ENCODE measurements around the gene SEMA7A. TPM values are rescaled to one million over a fixed set of nuclear protein-coding genes. Genes with fewer than 3 reads are reported as not detected.

Gene SEMA7A
- total and polyA plus RNA-seq, 9 of the 15 experiments (the other 6 are each of a cell fraction or from before 2014, with no cell fraction given), result 0.04 to 8.2 (median 5.4) TPM; not detected in 1

GRCh38 chr15:74365598-74366445, 67.9 kb downstream of the SEMA7A start:
- Histone ChIP-seq H3K4me2 (ENCODE audit: insufficient read depth, low read length) (no peak overlapping the region), H3K27me3 (ENCODE audit: control insufficient read depth in 2 of 2, insufficient read depth in 2 of 2, low read length in 2 of 2) (peaks cover 14% of the 10 kb centered on the region in 2 experiments; a peak in 2 of 5 replicates), H3K27ac (ENCODE audit: extremely low read depth, low read depth, low read length) (no peak overlapping the region), H3K79me2 (ENCODE audit: control insufficient read depth, insufficient read depth, low read length) (no peaks in the 10 kb centered on the region), H3K36me3 (ENCODE audit: control insufficient read depth, insufficient read depth, low read length) (no peaks in the 10 kb centered on the region), H3K9me1 (ENCODE audit: control insufficient read depth, insufficient read depth, low read length) (no peaks in the 10 kb centered on the region), H4K20me1 (replicated peaks; ENCODE audit: control insufficient read depth, insufficient read depth, low read length) (no peaks in the 10 kb centered on the region), H3K4me3 (no peak overlapping the region), H3K4me1 (replicated peaks in 1 of 2; ENCODE audit: control insufficient read depth in 2 of 2, insufficient read depth in 2 of 2, low read length in 2 of 2) (peaks cover 14% of the 10 kb centered on the region in 2 experiments), H3K9me3 (replicated peaks; ENCODE audit: control insufficient read depth, insufficient read depth, low read depth, low read length) (no peaks in the 10 kb centered on the region), H3K9ac (ENCODE audit: insufficient read depth in 1 of 2, low read depth in 2 of 2, low read length in 2 of 2) (no peak overlapping the region), H2AFZ (ENCODE audit: low read depth, low read length) (no peak overlapping the region)
- DNase-seq (ENCODE audit: extremely low read depth in 1 of 4, low spot score in 3 of 4) (no peak), FAIRE-seq (no peak), ATAC-seq (no peak; the same call in 2 of the 3 replicates)
- TF ChIP-seq SMC3 (conservative IDR thresholded peaks at IDR 0.05; ENCODE audit: insufficient read depth, low read depth, low read length) (no peak), SRSF7 (optimal IDR thresholded peaks at IDR 0.05; ENCODE audit: low read depth, low read length) (peak; percentile 60), ZBTB33 (CRISPR knock-in tag; IDR thresholded peaks at IDR 0.05) (peak; percentile 89), EZH2 (IDR thresholded peaks at IDR 0.05; ENCODE audit: borderline replicate concordance, low read depth, low read length) (no peak)
- CTCF ChIA-PET (ENCODE audit: low intra/inter-chr PET ratio), result no interaction called here
- no TSS peak for BruUV-seq (replicated peaks)
- intact Hi-C loops (cut with micrococcal nuclease) (no loop called here), in situ Hi-C loops (cut with MboI) (no loop called here)
- POLR2A ChIA-PET, result no interaction called here
- WGBS (ENCODE audit: insufficient coverage, low coverage, missing lambda C conversion rate), result 55% methylated on average over 62 of the region's 75 CpGs

All from K562 (cell line).